GM18526 (cell line): Measurements from ENCODE around the gene LMLN.
A peak's percentile ranks its signal among the peaks of the same experiment; 100 is the strongest.

ENCODE experiments used
- POLR2A ChIP-seq: IDR thresholded peaks from 3 replicates; pipeline ENCODE4 v1.6.1; 2011; ENCODE audit not compliant: insufficient read length; ENCODE audit errors: extremely low read depth

LMLN gene, protein sequence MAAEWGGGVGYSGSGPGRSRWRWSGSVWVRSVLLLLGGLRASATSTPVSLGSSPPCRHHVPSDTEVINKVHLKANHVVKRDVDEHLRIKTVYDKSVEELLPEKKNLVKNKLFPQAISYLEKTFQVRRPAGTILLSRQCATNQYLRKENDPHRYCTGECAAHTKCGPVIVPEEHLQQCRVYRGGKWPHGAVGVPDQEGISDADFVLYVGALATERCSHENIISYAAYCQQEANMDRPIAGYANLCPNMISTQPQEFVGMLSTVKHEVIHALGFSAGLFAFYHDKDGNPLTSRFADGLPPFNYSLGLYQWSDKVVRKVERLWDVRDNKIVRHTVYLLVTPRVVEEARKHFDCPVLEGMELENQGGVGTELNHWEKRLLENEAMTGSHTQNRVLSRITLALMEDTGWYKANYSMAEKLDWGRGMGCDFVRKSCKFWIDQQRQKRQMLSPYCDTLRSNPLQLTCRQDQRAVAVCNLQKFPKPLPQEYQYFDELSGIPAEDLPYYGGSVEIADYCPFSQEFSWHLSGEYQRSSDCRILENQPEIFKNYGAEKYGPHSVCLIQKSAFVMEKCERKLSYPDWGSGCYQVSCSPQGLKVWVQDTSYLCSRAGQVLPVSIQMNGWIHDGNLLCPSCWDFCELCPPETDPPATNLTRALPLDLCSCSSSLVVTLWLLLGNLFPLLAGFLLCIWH

DNA sequence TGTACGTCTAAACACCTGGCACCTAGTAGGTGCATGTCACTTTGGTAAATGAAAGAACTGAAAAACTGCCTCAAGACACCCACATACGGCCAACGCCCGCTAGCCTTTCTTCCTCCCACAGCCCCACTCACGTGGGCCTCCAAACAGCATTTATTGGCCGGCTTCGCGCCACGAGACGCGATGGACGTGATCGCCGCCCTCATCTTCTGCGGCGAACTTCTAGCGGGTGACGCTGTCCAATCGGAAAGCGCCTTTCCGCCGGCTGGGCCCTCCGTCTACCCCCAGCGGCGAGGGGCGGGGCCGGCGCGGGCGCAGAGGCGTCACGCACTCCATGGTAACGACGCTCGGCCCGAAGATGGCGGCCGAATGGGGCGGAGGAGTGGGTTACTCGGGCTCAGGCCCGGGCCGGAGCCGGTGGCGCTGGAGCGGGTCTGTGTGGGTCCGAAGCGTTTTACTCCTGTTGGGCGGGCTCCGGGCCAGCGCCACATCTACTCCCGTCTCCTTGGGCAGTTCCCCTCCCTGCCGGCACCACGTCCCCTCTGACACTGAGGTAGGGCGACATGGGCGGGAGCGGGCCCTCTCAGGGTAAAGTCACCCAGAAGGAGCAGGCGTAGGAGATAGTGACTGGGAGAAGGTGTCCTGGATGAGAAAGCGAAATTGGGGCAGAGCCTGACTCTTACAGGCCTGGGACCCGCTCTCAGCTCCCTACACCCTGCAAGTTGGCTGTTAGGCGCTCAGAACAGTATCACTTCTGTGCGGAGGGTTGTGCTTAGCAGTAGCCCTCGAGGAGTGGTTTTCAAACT lies at the start of gene LMLN:
Gene LMLN (plus strand): TSS at position 327 of the 803 bp plus-strand sequence. CDS start 29 bp downstream, at position 356.
- peak; percentile 53 for TF ChIP-seq POLR2A

DNA sequence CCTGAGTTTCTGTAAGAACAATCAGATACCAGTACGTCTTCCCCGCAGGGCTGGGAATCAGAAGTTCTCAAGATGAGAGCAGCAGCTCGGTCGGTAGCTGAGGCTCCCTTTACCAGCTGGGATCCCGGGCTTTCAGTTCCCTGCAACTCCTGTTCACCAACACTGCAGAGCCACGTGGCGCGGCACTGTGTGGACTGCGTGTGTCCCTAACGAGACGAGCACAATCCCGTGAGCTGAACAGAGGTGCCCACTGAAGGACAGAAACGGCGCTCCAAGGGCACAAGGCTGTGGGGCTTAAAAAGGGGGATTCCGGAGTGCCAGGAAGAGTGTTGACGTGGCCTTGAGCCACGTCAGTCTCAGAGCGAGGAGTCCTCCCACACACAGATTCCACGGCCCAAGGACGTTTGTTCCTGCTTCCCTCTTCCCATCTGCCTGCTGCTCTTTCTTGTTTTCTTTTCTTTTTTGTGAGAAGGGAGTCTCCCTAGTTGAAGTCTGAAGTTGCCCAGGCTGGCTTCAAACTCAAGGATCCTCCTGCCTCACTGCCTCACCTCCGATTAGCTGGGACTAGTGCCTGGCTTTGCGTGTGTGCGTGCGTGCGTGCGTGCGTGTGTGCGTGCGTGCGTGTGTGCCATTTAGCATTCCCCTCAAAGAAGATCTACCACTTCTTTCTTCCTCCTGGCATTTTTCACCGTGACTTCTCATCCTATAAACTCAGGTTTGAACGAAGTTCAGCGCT lies 47.1 kb upstream of the LMLN start:
- no peak for TF ChIP-seq POLR2A

DNA sequence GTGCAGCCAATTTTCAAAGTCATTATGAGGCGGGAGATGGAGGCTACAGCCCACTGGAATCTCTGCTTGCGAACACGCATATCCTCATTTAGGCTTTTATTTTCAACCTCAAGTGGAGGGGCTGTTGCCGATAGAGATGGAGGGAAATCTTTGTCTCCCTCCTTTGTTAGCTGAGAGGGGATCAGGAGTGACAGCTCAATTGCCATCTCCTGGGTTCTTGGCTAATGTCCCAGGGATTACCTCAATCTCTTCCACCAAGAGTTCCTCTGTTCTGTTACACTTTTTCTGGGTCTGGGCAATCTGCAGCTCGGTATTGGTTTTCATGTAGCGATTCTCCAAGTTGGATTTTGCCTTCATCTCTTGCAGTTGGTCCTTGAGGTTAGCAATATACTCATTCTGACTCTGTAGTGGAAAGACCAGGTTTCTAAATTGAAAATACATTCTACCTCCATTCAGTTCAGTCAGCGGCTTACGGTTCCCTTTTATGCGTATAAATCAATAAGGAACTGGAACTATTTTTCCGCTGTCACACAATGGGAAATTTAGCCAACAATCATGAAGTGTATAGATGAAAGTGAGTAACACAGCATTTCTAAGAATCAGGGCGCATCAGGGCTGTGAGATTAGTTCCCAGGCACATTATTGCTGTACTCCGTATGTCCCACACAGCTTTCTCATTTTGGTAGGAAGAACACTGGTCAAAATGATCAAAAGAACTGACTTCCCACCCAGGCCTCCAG lies 46.2 kb upstream of the LMLN start:
- TF ChIP-seq POLR2A: no peak

DNA sequence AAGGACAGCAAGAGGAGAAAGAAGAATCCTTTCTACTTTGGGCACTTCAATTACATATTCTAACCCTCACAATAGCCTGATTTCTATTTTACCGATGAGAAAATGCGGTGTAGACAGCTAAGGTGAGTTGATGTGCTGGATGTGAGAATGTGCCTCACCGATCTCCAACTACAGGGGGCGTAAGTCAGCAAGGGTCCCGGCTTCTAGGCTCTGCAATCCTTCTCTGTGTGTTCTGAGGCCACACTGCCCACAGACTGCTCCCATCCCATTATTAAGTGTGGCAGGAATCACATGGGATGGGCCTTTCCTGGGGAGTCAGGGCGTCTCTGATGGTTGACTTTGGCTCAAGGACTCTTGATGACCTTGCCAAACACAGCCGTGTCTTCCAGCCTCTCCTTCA lies 33.6 kb upstream of the LMLN start:
- no peak for TF ChIP-seq POLR2A

DNA sequence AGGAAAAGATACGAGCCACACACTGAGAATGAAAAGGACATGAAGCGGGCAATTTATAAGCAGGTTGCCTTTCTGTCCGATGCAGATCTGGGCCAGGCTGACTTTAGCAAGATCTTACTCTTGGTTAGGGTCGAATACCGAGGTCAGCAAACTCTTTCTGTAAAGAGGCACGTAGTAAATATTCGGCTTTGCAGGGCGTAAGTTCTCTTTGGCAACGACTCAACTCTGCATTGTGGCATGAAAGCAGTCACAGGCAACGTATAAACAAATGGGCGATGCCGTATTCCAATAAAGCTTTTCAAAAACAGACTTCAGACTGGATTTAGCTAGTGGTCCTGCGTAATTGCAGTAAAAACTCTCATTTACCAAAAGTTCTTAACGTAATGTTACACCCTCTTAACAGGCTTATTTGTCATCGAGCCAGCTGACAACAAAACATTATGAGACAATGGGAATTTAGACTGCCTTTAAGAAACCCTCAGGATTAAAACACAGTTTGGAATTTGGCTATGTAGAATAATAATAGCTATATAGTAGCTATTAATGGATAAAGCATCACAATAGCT lies 23.1 kb upstream of the LMLN start:
- TF ChIP-seq POLR2A: no peak

DNA sequence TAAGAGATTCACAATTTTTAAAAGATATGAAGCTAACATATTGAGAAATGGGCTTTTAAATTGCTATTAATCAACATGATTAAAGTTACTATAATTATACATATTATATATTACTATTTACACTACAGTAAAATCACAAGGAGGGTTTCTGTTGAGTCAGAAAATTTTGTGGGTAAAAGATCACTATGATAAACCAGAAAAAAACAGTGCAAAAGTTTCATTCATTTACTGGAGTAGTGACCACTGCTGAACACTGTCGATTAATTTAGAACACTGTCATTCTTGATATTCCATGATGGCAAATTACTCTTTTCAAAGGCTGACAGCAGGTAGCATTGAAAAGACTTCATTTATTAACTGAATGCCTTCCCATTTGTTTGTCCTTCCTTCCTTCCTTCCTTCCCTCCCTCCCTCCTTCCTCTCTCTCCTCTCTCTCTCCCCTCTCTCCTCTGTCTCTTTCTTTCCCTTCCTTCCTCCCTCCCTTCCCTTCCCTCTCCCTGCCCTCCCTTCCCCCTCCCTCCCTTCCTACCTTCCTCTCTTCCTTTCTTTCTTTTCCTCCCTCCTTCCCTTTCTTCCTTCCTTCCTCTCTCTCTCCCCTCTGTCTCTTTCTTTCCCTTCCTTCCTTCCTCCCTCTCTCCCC lies 19.2 kb upstream of the LMLN start:
- TF ChIP-seq POLR2A: no peak

DNA sequence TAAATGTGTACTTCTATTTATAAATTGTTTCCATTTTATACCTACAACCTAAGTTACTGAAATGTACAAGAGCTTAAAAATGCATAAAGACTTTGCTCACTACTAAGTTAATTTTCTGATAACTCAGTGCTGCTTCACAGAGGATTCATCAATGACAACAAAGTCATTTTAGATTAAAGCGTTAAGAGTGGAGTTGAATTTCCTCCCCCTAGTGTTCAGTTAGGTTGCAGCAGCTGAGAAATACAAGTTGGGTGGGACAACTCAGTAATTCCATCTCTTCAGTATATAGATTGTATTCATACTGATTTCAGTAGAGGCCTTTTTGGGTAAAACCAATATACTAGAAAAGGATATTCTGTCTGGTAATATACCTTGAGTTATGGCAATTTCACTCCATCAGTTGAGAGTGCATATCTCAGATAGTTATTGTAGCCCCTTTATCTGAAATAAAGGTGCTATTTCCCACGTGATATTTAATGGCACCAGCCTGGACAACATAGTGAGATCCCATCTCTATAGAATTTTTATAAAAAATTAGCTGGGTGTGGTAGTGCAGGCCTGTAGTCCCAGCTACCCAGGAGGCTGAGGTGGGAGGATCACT lies 17.0 kb upstream of the LMLN start:
- no peak for TF ChIP-seq POLR2A

DNA sequence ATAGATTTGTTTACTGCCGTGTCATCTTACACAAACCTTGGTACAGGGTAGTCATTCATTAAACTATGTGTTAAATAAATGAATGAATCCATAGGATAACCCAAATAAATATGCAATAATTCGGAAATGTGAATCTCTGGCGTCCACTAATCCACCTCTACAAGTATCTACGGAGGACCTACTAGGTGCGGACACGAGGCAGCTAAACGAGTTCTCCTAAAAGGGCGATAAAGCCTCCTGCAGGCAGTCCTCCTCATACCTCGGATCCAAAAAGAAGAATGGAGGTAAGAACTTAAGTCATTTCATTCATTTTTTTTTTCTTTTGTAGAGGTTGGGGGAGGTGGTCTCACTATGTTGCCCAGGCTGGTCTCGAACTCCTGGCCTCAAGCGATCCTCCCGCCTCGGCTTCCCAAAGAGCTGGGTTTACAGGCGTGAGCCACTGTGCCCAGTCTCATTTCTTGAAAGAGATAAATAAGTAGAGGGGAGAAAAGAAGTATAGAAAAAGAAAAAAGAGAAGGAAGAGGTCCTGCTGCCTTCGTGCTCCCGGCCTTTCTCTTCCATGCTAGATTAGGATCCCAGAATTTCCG lies 10.7 kb upstream of the LMLN start:
- TF ChIP-seq POLR2A: no peak

DNA sequence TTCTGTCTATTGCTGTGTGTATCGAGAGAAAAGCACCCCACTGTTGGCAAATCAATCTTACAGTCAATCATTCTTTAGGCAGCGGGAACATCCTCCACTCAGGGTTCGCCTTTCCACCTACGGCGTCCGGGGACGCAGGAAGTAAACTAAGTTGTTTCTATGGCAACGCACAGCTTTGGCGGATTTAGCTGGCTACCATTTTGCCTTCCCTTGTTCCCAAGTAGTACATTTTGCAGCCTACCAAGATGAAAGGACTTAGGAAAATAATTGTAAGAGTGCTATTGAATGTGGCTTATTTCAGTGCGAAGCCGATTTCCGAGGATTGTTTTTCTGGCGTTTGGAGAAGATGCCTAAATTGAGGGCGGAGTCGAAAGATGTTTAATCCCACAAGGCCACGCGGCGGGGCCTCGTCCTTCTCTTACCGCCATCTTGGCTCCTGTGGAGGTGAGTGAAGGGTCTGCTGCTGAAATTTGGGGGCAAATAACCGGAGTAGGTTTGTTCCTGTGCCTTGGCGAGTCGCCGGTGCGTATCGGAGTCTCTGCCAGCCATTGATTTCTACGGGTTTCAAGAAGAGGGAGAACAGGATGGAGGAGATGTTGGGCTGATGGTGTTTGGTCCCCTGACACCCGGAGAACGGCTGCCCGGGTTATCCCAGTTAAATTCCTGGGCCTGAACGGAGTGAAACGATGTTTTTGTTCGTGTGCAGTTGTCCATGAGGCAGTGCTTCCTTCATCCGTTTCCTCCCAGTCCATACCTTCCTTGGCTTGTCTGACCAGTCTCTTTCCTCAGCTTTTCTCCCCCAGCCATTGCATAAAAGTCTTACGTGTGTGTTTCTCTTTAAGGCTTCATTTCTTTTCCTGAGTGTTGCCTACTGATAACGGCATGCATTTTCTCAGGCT lies 10.0 kb upstream of the LMLN start, which contains the start of gene RPL35A:
Gene RPL35A (plus strand): TSS at position 413 of the 899 bp plus-strand sequence. CDS start 778 bp downstream, outside the sequence.
- TF ChIP-seq POLR2A: peak; percentile 94

DNA sequence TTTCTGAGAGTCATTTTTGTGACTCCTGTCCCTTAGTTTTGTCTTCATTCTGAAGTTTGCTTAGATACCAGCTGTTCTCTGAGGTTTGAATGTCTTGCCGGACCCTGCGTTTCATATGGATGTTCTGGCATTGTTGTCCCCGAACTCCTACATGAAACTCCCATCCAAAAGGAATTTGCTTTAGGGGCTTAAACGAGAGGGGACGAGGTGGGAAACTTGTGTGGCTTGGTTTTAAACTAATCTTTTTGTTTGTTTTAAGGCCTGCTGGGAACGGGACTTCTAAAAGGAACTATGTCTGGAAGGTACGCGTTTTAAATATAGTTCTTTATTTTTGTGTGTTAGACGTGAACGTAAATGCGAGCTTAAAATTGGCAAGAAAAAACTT lies 9.3 kb upstream of the LMLN start:
- no peak for TF ChIP-seq POLR2A

DNA sequence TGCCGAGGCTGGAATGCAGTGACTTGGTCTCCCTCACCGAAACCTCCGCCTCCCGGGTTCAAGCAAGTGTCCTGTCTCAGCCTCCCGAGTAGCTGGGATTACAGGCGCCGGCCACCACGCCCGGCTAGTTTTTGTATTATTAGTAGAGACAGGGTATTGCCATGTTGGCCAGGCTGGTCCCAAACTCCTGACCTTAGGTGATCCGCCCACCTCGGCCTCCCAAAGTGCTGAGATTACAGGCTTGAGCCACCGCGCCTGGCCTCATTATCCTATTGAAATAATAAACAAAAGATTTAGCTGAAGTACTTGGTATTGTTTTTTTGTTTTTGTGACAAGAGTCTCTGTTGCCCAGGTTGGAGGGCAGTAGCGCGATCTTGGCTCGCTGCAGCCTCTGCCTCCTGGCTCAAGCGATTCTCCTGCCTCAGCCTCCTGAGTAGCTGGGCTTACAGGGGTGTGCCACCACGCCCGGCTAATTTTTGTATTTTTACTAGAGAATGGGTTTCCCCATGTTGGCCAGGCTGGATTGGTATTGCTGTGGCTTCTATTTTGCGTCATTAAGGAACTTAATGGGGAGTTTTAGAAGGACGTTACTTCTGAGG lies 8.5 kb upstream of the LMLN start:
- no peak for TF ChIP-seq POLR2A

DNA sequence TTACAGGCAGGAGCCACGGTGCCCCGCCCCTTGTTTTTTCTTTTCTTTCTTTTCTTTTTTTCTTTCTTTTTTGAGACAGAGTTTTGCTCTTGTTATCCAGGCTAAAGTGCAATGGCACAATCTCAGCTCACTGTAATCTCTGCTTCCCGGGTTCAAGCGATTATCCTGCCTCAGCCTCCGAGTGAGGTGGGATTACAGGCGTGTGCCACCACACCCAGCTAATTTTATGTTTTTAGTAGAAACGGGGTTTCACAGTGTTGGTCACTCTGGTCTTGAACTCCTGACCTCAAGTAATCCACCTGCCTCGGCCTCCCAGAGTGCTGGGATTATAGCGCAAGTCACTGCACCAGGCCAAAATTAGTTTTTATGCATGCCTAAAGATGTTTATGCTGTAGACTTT lies 7.6 kb upstream of the LMLN start:
- TF ChIP-seq POLR2A: no peak

DNA sequence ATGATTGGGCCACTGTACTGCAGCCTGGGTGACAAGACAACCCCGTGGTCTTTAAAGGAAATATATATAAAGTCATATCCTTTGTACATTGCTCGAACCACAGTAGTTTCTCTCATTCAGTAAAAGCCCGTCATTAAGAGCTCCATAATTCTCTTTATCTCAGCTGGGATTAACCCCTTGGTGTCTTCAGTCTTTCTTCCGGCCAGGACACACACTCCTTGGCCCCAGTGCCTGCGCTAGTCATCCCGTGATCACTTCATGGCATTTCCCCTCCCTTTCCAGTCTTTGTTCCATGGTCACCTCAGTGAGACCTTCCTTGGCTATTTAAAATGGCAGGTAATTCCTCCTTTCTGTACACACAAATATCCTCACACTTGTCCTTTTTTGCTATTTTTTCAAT lies 6.7 kb upstream of the LMLN start:
- TF ChIP-seq POLR2A: no peak
